Tongue (tissue), 2 donors: ENCODE data around the gene TMEM94. TPM values are rescaled to one million over a fixed set of nuclear protein-coding genes. Genes with fewer than 3 reads are reported as not detected.
"Not testable (repeated sequence)": the region's sequence is repeated elsewhere in the genome, so short reads cannot be mapped to it uniquely, and the experiment has no call there.

Source experiments
- DNase-seq: peaks from one replicate; pipeline ENCODE4 v3.0.0-alpha.2; 2015
- total RNA-seq: library from RNA; depleted of rRNA; stranded (reverse); fragments of >200 nt; gene quantifications from one replicate; pipeline ENCODE4 v1.2.3, GENCODE V29; 2014

The TMEM94 gene
- total RNA-seq, 1 donor from 2014 or later, result 72.3 TPM

GRCh38 chr17:75445896-75446295 lies 10.5 kb upstream of the TMEM94 start:
- not testable (repeated sequence) for DNase-seq

DNA sequence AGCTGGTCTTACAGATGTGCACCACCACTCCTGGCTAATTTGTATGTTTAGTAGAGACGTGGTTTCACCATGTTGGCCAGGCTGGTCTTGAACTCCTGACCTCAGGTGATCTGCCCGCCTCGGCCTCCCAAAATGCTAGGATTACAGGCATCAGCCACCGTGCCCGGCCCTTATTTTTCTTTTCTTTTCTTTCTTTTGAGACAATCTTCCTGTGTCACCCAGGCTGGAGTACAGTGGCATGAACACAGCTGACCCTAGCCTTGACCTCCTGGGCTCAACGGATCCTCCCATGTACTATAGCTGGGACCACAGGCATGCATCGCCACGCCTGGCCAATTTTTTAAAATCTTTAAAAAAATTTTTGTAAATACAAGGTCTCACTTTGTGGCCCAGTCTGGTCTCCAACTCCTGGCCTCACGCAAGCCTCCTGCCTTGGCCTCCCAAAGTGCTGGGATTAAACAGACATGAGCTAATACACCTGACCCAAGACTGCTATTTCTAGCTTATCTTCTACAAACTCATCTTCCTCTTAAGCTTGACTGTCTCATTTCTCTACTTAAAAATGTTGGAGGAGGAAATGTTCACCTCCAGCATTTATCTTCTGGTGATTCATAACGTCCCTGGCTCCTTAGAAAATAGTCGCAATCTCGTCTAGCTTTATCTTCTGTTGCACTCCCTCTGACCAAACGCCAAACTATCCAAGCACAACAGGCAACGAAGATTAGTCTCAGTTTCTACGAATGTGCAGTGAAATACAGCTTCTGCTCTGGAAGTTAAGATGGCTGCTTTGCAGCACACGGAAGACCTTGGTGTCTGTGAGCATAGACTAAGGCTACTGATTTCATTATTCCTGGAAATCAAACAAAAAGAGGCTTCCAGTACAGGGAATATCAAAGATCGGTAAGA lies 8.2 kb upstream of the TMEM94 start:
- DNase-seq, result no peak

- no peak for DNase-seq
Observed at GRCh38 chr17:75450270-75450669, 6.2 kb upstream of the TMEM94 start.

DNA sequence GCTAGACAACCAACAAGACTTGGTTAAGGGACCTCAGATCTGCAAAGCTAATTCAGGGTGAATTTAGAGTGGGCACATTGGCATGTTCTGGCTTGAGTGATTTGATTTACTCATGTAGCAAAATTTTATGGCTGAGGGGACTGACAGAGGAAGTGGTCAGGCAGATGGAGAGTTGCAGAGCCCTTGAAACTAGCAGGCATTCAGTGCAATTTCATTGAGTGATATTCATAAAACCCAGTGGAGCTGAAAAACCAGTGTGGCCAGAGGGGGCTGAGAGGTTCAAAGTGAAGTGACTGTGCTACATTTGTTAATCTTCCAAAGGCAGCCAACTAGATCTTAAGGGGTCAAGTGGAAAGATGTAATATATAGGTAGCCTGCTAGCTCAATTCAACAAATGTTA lies 2.2 kb upstream of the TMEM94 start:
- DNase-seq, result no peak

- not testable (repeated sequence) for DNase-seq
Observed at GRCh38 chr17:75454672-75455071, 1.8 kb upstream of the TMEM94 start.

DNA sequence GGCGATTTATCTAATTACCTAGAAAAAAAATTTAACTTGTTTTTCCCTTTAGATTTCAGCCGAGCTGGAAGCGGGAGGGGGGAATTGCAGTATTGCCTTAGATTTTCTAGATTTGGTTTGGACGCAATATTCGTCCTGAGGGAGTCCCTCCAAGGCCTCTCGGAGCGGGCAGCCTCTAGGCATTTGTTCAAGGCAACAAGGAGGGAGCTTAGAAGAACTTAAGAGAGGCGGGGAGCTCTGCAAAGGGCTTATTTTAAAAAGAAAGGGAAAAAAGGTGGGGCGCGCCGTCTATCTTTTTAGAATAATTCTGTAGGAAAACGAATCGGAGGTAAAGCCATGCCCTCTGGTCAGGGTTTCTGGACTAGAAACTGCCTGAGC lies 407 bp upstream of the TMEM94 start:
- no peak for DNase-seq

DNA sequence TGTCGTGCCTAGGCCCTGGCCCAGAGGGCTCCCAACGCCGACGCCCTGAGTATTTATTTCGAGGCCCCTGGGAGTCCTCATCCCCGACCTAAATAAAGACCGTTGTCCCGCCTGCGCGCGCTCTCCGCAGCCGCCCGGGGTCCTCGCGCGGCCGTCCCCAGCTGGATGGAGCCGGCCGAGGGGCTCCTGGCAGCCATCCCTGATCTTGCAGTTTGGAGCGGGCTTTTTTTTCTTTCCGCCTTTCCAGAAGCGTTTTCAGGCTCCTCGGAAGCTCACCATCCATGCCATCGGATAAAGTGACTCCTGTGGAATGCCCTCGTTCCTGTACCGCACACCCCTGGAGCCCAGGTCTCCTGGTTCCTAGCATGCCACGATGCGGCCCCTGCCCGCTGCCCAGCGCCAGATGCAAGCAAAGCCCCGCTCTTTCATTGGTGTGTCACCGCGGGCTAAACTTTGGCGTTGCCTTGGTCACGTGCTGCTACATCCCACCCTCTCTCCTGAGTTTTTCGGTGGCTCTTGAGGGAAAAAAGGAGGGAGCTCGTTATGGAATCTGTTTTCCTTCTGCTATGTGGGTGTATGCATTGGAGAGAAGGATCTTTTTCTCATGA lies 716 bp downstream of the TMEM94 start:
- DNase-seq, result peak; percentile 81

DNA sequence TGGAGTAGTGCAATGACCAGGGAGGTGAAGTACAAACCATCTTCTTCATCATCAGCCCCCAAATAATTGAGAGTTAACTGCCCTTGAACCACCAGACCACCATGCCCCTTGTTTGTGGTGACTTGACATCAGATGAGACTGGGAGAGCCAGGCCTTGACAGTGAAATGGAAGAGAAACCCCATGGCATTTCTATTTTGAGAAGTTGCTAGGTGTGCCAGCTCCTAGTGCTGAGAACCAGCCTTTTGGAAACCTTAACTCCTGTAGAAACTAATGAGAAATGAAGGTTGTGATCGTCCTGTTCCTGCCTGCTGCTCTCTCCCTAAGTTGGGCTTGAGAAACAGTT lies 2.8 kb downstream of the TMEM94 start:
- DNase-seq, result no peak

DNA sequence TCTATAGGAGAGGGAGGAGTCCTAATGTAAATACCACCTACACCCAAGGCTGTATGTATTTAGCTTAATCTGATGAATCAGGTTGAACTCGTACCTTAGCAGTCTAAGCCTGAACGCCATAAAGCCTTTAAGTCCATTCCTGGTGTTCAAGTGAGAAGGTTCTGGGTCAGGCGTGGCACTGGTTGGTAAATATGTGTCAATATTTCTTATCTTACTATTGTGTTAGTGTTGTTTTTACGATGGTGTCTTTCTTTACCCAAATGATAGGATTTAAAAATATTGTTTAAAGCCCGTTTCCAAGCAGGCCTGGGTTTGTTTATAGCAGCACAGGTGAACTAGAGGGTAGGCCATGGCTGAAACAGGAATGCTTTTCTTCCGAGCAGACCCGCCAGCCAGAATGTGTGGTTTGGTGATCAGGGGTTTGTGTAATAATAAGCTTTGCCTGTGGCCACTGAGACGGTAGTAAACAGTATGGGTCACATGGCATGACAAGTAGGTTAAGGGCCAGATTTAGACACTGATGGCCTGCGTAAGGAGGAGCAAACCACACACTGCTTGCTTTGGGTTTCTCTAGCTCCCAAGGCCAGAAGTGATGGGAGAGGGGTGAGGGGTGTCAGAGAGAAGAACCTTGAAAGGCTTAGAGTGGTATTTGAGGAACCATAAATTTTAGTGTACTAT lies 3.3 kb downstream of the TMEM94 start:
- peak; percentile 52 for DNase-seq

GRCh38 chr17:75460295-75460694 lies 3.9 kb downstream of the TMEM94 start:
- DNase-seq, result no peak

- no peak for DNase-seq
Observed at GRCh38 chr17:75463603-75464002, 7.2 kb downstream of the TMEM94 start.

DNA sequence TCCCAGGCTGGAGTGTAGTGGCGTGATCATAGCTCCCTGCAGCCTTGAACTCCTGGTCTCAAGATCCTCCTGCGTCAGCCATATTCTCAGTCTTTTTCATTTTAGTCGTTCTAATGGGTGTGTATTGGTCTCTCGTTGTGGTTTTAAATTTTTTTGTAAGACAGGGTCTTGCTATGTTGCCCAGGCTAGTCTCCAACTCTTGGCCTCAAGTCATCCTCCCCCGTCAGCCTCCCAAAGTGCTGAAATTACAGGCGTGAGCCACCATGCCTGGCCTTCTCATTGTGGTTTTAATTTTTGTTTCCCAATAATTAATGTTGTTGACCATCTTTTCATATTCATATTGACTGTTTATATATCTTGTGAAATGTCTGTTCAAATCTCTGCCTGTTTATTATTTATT lies 8.6 kb downstream of the TMEM94 start:
- DNase-seq, result no peak

DNA sequence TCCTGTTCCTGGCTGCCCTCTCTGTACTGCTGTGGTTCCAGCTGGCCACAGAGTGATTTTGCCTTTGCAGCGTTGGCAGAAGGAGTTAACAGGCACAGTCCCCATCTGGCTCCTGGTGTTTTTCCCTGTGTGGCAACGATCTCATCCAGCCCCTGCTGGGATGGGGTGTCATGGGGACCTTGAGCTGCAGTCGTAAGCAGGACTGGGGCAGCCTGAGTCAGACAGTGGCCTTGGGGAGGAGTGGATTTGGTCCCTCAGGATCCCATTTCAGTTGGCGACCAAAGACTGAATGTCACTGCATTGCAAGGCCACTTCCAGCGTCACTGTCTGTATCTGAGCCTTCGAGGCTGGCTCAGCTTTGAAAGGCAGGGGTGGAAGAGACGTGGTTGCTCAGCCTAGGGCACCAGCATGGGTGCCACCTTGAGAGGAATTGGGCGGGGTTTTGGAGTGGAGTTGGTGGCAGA lies 11.9 kb downstream of the TMEM94 start:
- no peak for DNase-seq

GRCh38 chr17:75468779-75469373 lies 12.4 kb downstream of the TMEM94 start:
- DNase-seq, result no peak

GRCh38 chr17:75471207-75471606 lies 14.8 kb downstream of the TMEM94 start:
- no peak for DNase-seq

GRCh38 chr17:75472119-75472518 lies 15.7 kb downstream of the TMEM94 start:
- no peak for DNase-seq

- no peak for DNase-seq
Observed at GRCh38 chr17:75473246-75473645, 16.8 kb downstream of the TMEM94 start.

DNA sequence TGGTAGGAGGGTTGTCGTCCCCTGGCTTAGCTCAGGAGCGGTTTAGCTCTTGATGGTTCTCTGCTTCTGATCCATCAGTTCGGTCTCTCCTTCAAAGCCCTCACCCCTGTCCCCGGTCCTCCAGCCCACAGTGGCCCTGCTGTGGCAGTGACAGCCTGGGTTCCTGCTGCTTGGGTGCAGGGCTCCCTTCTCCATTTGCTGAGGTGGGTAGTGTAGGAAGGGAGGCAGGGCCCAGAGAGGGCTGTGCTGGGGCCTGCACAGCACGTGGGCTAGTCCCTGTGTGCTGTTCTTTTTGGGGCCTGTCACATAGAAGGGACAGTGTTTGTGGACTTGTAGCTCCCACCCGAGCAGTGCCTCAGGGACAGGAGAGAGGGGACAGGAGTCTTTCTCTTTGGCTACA lies 18.3 kb downstream of the TMEM94 start:
- no peak for DNase-seq

- no peak for DNase-seq
Observed at GRCh38 chr17:75475144-75475835, 18.9 kb downstream of the TMEM94 start.

DNA sequence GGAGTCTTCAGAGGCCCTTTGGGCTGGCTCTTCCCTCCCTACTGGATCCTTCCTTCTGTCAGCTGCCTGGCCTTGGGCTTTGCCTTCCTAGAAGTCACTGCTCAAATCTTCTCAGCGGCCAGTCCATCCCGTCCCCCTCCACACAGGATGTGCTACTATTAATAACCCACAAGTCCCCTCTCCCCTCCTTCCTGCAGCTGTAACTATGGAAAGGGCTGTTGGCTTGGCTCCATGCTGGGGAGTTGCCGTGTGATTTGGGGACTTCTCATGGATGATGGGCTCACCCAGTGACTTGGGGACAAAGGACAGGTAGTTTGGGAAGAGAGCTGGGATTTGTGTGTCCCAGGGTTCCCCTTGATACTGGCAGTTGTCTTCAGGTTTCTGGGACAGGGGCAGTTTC lies 19.4 kb downstream of the TMEM94 start:
- peak; percentile 77 for DNase-seq

DNA sequence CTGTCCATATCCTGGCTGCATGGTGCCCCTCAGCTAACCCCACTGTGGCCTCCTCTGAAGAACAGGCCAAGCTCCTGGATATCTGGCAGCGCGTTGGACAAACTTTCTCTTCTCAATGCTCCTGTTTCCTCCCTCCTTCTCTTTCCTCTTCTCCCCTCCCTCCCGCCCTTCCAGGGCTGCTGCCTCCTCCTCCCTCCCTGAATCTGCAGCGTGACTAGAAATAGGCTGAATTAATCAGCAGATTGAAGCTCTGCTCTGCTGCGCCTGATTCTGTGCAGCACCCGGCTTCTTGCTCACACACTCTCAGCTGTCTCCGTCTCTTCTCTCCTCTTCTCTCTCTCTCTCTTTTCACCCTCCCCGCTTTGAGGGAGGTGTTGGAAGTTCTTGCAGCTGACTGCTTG lies 19.8 kb downstream of the TMEM94 start:
- peak; percentile 72 for DNase-seq
